ENCODE measurements around the gene RRAGC.
A peak's percentile ranks its signal among the peaks of the same experiment; 100 is the strongest.
"Not testable (repeated sequence)": the region's sequence is repeated elsewhere in the genome, so short reads cannot be mapped to it uniquely, and the experiment has no call there.

RRAGC gene

DNA sequence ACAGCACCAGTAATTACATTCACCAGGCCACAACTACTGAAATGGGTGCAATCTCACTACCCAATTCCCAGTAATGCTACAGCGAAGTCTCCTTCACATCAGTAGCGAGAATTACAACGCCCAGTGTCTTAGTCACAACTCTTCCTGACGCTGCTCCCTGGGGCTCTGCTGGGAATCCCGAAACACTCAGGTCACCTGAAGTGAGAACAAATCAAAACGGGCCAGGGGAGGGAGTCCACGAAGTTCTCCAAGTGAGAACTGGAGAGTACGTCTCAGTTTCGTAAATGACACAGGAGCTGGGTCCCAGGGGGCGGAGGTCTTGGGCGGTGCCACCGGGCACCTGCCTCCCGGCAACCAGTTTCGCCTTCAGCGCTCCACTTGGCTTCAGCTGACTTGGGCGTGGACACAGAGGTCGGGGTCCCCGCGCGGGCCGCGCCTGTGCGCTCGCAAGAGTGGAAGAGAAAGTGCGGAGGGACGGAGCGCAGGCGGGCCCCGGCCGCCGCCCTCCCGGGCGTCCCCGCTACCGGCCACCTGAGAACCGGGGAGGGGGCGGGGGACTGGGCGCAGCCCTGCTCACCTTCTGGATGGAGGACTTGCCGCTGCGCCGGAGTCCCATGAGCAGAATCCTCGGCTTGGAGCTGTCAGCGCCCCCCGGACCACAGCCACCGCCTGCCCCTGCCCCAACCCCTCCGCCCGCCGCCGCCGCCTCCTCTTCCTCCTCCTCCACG lies 575 bp downstream of the RRAGC start:
- DNase-seq (ENCODE audit: low read depth), result no peak

DNA sequence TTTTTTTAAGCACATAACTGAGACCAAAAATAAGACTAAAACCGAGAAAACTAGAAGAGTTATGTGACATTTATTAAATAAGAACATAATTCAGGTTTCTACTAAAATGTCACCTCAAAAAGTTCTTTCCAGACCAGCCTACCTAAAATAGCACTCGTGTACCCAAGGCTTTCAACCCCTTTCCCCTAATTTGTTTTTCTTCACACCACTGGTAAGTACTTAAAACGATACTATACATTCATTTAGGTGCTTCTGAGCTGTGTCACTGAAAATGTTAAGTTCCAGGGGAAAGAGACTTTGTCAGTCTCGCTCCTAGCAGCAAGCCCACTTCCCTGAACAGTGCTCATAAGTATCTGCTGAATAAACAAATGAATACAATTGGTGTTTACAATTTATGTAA lies 6.8 kb downstream of the RRAGC start:
- no peak for DNase-seq (ENCODE audit: low read depth)

- DNase-seq (ENCODE audit: low read depth), result no peak
Observed at GRCh38 chr1:38848071-38848470, 11.5 kb downstream of the RRAGC start.

DNA sequence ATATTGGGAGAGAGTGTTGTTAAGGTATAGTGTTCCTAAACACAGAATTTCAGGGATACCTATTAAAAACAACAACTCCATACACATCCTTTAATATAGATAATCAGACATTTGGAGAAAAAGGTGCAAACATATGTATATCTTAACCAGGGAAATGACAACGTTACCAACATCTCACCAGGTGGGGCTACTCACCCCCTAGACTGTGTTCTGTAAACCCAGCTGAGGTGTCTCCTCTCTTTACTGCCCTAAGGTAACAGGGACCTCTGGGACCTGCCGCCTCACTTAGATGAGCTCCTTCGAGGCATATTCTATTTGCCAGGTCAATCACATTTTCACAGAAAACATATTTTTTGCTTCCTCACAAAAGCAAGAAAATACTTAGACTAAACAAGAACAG lies 13.4 kb downstream of the RRAGC start:
- DNase-seq (ENCODE audit: low read depth), result no peak

- not testable (repeated sequence) for DNase-seq (ENCODE audit: low read depth)
Observed at GRCh38 chr1:38845088-38845487, 14.5 kb downstream of the RRAGC start.

GRCh38 chr1:38840281-38840680 lies 19.3 kb downstream of the RRAGC start:
- DNase-seq (ENCODE audit: low read depth), result no peak

- no peak for DNase-seq (ENCODE audit: low read depth)
Observed at GRCh38 chr1:38839363-38839762, 20.2 kb downstream of the RRAGC start.

GRCh38 chr1:38836316-38836715 lies 23.3 kb downstream of the RRAGC start:
- DNase-seq (ENCODE audit: low read depth), result not testable (repeated sequence)

DNA sequence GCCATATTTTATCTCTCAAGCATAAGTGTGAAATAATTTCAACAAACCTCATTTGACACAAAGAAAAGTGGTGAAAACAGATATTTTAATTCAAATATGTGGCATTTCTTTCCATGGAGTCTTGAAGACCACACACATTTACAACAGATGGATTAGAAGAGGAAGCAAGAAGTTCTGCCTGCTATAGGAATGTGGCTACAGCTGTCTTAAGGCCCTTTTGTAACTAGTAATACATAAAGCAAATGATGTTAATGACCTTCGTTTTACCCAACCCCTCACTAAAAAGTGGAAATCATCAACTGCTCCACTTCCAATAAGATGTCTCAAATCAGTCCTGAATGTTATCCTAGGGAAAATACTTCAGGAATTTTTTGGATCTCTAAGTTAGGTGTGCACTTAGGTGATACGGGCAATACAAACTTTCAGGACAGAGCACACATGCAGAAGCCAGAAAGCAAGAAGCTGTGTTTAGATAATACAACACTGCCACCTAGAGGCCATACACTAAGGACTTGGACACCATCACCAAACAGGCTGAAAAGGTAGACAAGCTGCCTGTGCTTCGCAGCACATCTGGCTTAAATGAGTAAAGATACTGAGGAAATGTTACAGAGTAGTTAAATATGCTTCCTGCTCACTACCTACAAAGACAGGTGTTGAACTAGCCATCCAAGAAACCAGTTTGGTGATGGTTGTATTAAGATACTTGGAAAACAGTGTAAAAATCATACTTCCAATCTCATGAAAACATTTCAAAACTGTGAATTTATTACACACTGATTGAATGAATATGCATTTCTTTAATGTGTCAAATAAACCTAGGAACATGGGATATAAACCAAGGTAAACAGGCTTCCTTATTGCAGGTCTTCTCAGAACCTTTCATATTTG lies 24.4 kb downstream of the RRAGC start:
- peak; percentile 58 for DNase-seq (ENCODE audit: low read depth)

DNA sequence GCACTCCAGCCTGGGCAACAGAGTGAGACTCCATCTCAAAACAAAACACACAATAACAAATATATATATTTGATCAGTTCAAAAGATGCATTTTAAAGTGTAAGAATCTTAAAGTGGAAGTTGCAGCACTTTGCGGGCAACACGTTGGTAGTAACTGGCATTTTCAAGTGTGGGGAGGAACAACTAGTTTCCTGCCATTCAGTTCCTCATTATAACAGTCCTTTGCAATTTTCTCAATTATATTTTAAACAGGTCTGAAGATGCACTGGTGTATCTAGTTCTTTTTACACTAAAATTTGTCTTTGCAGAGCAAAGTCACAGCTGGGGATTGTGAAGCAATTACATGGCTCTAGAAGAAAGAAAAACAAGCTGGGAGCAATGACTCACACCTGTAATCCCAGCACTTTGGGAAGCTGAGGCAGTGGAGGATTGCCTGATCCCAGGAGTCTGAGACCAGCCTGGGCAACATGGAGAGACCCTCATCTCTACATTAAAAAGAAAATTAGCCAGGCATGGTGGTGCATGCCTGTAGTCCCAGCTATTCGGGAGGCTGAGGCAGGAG lies 25.3 kb downstream of the RRAGC start:
- DNase-seq (ENCODE audit: low read depth), result no peak

- no peak for DNase-seq (ENCODE audit: low read depth)
Observed at GRCh38 chr1:38833146-38833545, 26.4 kb downstream of the RRAGC start.

GRCh38 chr1:38832370-38832734 lies 27.2 kb downstream of the RRAGC start:
- no peak for DNase-seq (ENCODE audit: low read depth)

GRCh38 chr1:38831731-38832369 lies 27.7 kb downstream of the RRAGC start:
- no peak for DNase-seq (ENCODE audit: low read depth)

- DNase-seq (ENCODE audit: low read depth), result no peak
Observed at GRCh38 chr1:38829368-38829767, 30.2 kb downstream of the RRAGC start.

GRCh38 chr1:38827318-38827717 lies 32.3 kb downstream of the RRAGC start:
- no peak for DNase-seq (ENCODE audit: low read depth)

GRCh38 chr1:38826886-38827285 lies 32.7 kb downstream of the RRAGC start:
- DNase-seq (ENCODE audit: low read depth), result no peak

DNA sequence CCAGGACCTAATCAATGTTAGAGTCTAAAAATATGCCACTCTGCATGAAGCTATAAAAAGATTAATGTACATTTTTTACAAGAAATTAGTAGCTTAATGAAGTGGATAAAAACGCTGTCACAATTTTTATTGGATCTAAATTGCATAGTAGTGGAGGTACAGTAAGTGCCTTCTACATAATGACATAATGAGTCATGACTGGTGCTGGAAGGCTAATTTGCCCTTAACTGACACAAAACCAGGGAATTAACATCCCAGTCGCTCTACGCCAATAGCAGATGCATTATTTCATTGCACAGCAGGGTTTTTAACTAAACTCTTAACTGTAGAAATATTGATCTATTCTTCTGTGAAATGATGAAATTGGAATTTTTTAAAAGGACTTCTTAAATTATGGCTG lies 33.3 kb downstream of the RRAGC start:
- DNase-seq (ENCODE audit: low read depth), result no peak

- no peak for DNase-seq (ENCODE audit: low read depth)
Observed at GRCh38 chr1:38820860-38821259, 38.7 kb downstream of the RRAGC start.

DNA sequence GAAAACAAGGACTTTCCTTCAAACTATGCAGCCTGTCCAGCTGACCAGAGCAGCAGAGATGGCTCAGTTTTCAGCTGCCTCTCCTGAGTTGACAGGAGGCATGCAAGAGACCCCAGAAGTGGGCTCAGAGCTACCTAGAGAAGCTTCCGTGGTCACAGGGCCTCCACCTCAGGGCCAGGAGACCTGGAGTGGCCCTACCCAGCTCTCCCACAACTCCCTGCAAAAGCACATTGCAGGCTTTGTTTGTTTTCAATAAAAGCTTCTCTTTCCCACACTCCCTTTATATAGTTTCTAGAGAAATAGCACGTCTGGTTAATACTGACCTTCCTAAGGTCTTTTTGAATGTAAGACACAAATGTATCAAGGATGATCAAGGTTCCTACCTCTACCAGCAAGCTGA lies 40.1 kb downstream of the RRAGC start:
- no peak for DNase-seq (ENCODE audit: low read depth)

DNA sequence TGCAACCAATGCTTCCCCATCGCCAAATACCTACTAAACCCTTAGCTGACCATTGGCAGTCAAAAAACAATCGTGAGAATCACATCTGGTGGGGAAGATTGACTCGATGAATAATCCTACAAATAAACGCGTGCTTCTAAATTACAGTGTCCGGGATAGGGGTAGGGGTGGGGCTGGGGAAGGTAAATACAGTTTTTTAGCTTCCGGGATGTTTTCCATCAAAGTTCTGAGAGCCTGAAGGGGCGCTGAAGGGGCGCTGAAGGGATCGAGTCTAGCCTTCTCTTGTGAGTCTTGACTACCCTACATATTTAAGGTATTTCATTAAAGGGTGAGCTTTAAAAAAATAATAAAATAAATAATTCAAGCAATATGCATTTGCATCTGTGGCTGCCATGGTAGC lies 40.5 kb downstream of the RRAGC start:
- DNase-seq (ENCODE audit: low read depth), result no peak

- no peak for DNase-seq (ENCODE audit: low read depth)
Observed at GRCh38 chr1:38818175-38818976, 41.2 kb downstream of the RRAGC start.

Measured in HS-5 (cell line).